Keratinocyte (primary cell): ENCODE data around the gene FICD. TPM values are rescaled to one million over a fixed set of nuclear protein-coding genes. Genes with fewer than 3 reads are reported as not detected.
A peak's percentile ranks its signal among the peaks of the same experiment; 100 is the strongest.
"Not testable (repeated sequence)": the region's sequence is repeated elsewhere in the genome, so short reads cannot be mapped to it uniquely, and the experiment has no call there.

Experiments
- DNase-seq: peaks from one replicate; pipeline ENCODE4 v3.0.0-alpha.2; 2011; ENCODE audit warnings: low read depth, missing footprints, low spot score
- FAIRE-seq: peaks from 2 replicates; lab custom pipeline; 2011; peaks lifted over from hg19 to GRCh38; lab: Jason Lieb, UNC
- H2AFZ ChIP-seq: 2 replicates; pipeline ENCODE4 v1.6.0; 2012; ENCODE audit warnings: low read length, control low read depth, inconsistent platforms; ENCODE audit not compliant: control insufficient read depth
- H3K27ac ChIP-seq: 2 replicates; pipeline ENCODE4 v1.5.1; 2011; ENCODE audit warnings: low read length; ENCODE audit not compliant: control insufficient read depth, insufficient read depth
- H3K27me3 ChIP-seq: 3 replicates; pipeline ENCODE4 v1.6.0; 2011; ENCODE audit warnings: low read length; ENCODE audit not compliant: control insufficient read depth, insufficient read depth; ENCODE audit errors: extremely low read depth
- H3K36me3 ChIP-seq, 2 experiments: 2 replicates in 1 of 2; 3 replicates in 1 of 2; pipeline ENCODE4 v1.5.1; 2011; ENCODE audit warnings: low read length in 2 of 2, mild to moderate bottlenecking in 1 of 2; ENCODE audit not compliant: control insufficient read depth in 2 of 2, insufficient read depth in 2 of 2; ENCODE audit errors: extremely low read depth in 1 of 2
- H3K4me1 ChIP-seq: 3 replicates; pipeline ENCODE4 v1.5.1; 2011; ENCODE audit warnings: low read length; ENCODE audit not compliant: control insufficient read depth, insufficient read depth; ENCODE audit errors: extremely low read depth
- H3K4me2 ChIP-seq: 3 replicates; pipeline ENCODE4 v1.6.0; 2011; ENCODE audit warnings: low read depth, low read length; ENCODE audit not compliant: control insufficient read depth, insufficient read depth; ENCODE audit errors: extremely low read depth
- H3K4me3 ChIP-seq, 3 experiments: fragments of 200-600 bp in 1 of 3; sonication (generic) in 1 of 3; 2 replicates in 2 of 3; 3 replicates in 1 of 3; pipeline ENCODE4 v1.5.1; 2011 to 2016; ENCODE audit warnings: low read length in 3 of 3, mild to moderate bottlenecking in 3 of 3, control low read depth in 2 of 3, inconsistent platforms in 1 of 3, low read depth in 1 of 3, mixed read lengths in 1 of 3, mixed run types in 1 of 3, moderate library complexity in 1 of 3; ENCODE audit not compliant: control insufficient read depth in 2 of 3, insufficient read depth in 2 of 3; ENCODE audit errors: extremely low read depth in 1 of 3
- H3K79me2 ChIP-seq: 2 replicates; pipeline ENCODE4 v1.6.0; 2012; ENCODE audit warnings: low read length; ENCODE audit not compliant: control insufficient read depth, insufficient read depth
- H3K9ac ChIP-seq: 3 replicates; pipeline ENCODE4 v1.6.0; 2011; ENCODE audit warnings: low read length; ENCODE audit not compliant: control insufficient read depth, insufficient read depth; ENCODE audit errors: extremely low read depth
- H3K9me1 ChIP-seq: 3 replicates; pipeline ENCODE4 v1.6.0; 2011; ENCODE audit warnings: low read length; ENCODE audit not compliant: control insufficient read depth, insufficient read depth; ENCODE audit errors: extremely low read depth
- H3K9me3 ChIP-seq: 2 replicates; pipeline ENCODE4 v1.5.1; 2012; ENCODE audit warnings: low read depth, low read length; ENCODE audit not compliant: control insufficient read depth
- H4K20me1 ChIP-seq: 3 replicates; pipeline ENCODE4 v1.6.0; 2011; ENCODE audit warnings: low read length; ENCODE audit not compliant: control insufficient read depth, insufficient read depth; ENCODE audit errors: extremely low read depth
- CTCF ChIP-seq, 3 experiments: IDR thresholded peaks in 1 of 3; conservative IDR thresholded peaks in 1 of 3; optimal IDR thresholded peaks in 1 of 3; 2 replicates in 2 of 3; 3 replicates in 1 of 3; pipeline versions ENCODE3 to v1.5.1; 2011; ENCODE audit warnings: low read length in 3 of 3, mild to moderate bottlenecking in 3 of 3, moderate library complexity in 2 of 3, control low read depth in 1 of 3, inconsistent platforms in 1 of 3; ENCODE audit not compliant: insufficient read depth in 2 of 3; ENCODE audit errors: extremely low read depth in 1 of 3
- EZH2 ChIP-seq: IDR thresholded peaks from one replicate; pipeline ENCODE4 v1.6.1; 2012; ENCODE audit warnings: inconsistent platforms, mild to moderate bottlenecking, low read length, moderate library complexity
- dilution Hi-C: fragments of 300-500 bp; cut with MboI; formaldehyde crosslinking; loops from one replicate; pipeline ENCODE4 v1.7.0; 2020; ENCODE audit warnings: low sequenced_read_pairs; ENCODE audit not compliant: extremely low pct_ligation_motif_present
- polyA plus RNA-seq, 5 experiments: library from polyadenylated mRNA; depleted of rRNA in 3 of 5; stranded (reverse) in 3 of 5; stranded (forward) in 1 of 5; unstranded in 1 of 5; fragments of >200 nt; gene quantifications; 1 replicate in 1 of 5; 2 replicates in 3 of 5; 3 replicates in 1 of 5; pipeline versions ENCODE4 v1.2.1 to v1.2.3, GENCODE V29; 2011 to 2012; ENCODE audit warnings: missing spikeins in 2 of 5, low read depth in 1 of 5, low replicate concordance in 1 of 5

The FICD gene
- polyA plus RNA-seq, 1 donor (not counting 4 experiments of a cell fraction or from before 2014, with no cell fraction given), result 0.47 TPM

- FAIRE-seq (no peak), DNase-seq (no peak)
- H3K4me1 ChIP-seq, result peaks cover 3% of the 10 kb centered on the region
- H3K27ac ChIP-seq, result no peak overlapping the region
- no peaks in the 10 kb centered on the region for H3K27me3 ChIP-seq
- dilution Hi-C loops, result no loop called here
- H3K4me3 ChIP-seq, result no peak overlapping the region
- H3K9me1 ChIP-seq, result peaks cover 4% of the 10 kb centered on the region
- H3K79me2 ChIP-seq, result peaks cover 94% of the 10 kb centered on the region
- H3K9me3 ChIP-seq, result no peaks in the 10 kb centered on the region
- H3K36me3 ChIP-seq, result peaks cover 6 to 16% of the 10 kb centered on the region in 2 experiments
- TF ChIP-seq CTCF (optimal IDR thresholded peaks at IDR 0.05 in 1 of 3, IDR thresholded peaks at IDR 0.05 in 1 of 3, conservative IDR thresholded peaks at IDR 0.05 in 1 of 3; ENCODE audit: extremely low read depth in 1 of 3, insufficient read depth in 2 of 3, low read length in 3 of 3) (no peak), EZH2 (no peak)
- no peak overlapping the region for H3K9ac ChIP-seq
- no peak overlapping the region for H3K4me2 ChIP-seq
- peaks cover 14% of the 10 kb centered on the region for H4K20me1 ChIP-seq
- no peak overlapping the region for H2AFZ ChIP-seq
Observed at GRCh38 chr12:108553799-108554198, 38.7 kb downstream of the FICD start.

- Histone ChIP-seq H3K36me3 (peaks cover 5 to 11% of the 10 kb centered on the region in 2 experiments), H4K20me1 (peaks cover 14% of the 10 kb centered on the region), H3K4me1 (peaks cover 13% of the 10 kb centered on the region), H3K79me2 (peaks cover 95% of the 10 kb centered on the region)
- H3K9me3 ChIP-seq, H3K4me3 ChIP-seq, H3K27me3 ChIP-seq, H3K27ac ChIP-seq, H3K4me2 ChIP-seq, dilution Hi-C loops, H3K9me1 ChIP-seq, H3K9ac ChIP-seq, DNase-seq, H2AFZ ChIP-seq, FAIRE-seq: not testable (repeated sequence)
Observed at GRCh38 chr12:108555383-108555782, 40.3 kb downstream of the FICD start.

- H3K36me3 ChIP-seq, result peaks cover 5 to 14% of the 10 kb centered on the region in 2 experiments
- H3K79me2 ChIP-seq, result peaks cover 74% of the 10 kb centered on the region
- TF ChIP-seq CTCF (optimal IDR thresholded peaks at IDR 0.05 in 1 of 3, IDR thresholded peaks at IDR 0.05 in 1 of 3, conservative IDR thresholded peaks at IDR 0.05 in 1 of 3; ENCODE audit: extremely low read depth in 1 of 3, insufficient read depth in 2 of 3, low read length in 3 of 3) (no peak), EZH2 (no peak)
- H3K9me3 ChIP-seq, result no peaks in the 10 kb centered on the region
- DNase-seq, result no peak
- H2AFZ ChIP-seq, result no peak overlapping the region
- peak overlapping the region; percentile 98 for H3K4me2 ChIP-seq
- H3K9me1 ChIP-seq, result no peaks in the 10 kb centered on the region
- H4K20me1 ChIP-seq, result peaks cover 5% of the 10 kb centered on the region
- H3K9ac ChIP-seq, result no peak overlapping the region
- no peak overlapping the region for H3K4me3 ChIP-seq
- dilution Hi-C loops, result no loop called here
- peaks cover 21% of the 10 kb centered on the region for H3K4me1 ChIP-seq
- FAIRE-seq, result no peak
- no peak overlapping the region for H3K27ac ChIP-seq
- no peaks in the 10 kb centered on the region for H3K27me3 ChIP-seq
Observed at GRCh38 chr12:108559007-108559655, 44.1 kb downstream of the FICD start.
